Measurements from ENCODE around the gene PLK5.

Gene PLK5

GRCh38 chr19:1524972-1525325 is 1.1 kb downstream of the PLK5 start:
- no peak overlapping the region for H3K4me3 ChIP-seq (ENCODE audit: low read depth, low read length)
- TF ChIP-seq CTCF (IDR thresholded peaks at IDR 0.05; ENCODE audit: borderline replicate concordance, insufficient read depth, low read depth, low read length) = no peak

GRCh38 chr19:1525343-1525742 is 1.5 kb downstream of the PLK5 start:
- H3K4me3 ChIP-seq (ENCODE audit: low read depth, low read length) = no peak overlapping the region
- TF ChIP-seq CTCF (IDR thresholded peaks at IDR 0.05; ENCODE audit: borderline replicate concordance, insufficient read depth, low read depth, low read length) = no peak

DNA sequence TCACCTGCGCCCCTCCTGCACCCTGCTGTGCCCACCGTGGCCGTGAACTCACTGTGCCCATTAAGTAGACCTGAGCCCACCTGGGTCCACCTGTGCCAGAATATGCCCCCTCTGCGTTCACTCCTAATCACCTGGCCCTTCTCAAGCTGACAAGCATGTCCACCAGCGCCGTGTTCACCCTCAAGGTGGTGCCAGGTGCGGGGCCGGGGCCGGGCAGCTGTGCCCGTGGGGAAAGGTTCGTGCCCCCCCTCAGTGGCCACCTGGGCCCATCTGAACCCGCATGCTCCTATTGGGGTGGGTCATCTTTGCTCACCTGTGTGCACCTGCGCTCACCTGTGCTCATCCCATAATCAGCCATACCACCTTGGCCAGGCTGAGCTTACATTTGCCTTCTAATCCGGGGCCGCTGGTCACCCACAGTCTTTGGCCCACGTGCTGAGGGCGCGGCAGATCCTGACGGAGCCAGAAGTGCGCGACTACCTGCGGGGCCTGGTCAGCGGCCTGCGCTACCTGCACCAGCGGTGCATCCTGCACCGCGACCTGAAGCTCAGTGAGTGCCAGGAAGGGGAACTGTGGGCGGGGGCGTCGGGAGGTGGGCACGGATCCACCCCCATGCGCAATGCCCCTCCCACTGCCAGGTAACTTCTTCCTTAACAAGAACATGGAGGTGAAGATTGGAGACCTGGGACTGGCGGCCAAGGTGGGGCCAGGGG is 2.3 kb downstream of the PLK5 start:
- TF ChIP-seq CTCF (IDR thresholded peaks at IDR 0.05; ENCODE audit: borderline replicate concordance, insufficient read depth, low read depth, low read length) = no peak
- no peak overlapping the region for H3K4me3 ChIP-seq (ENCODE audit: low read depth, low read length)

DNA sequence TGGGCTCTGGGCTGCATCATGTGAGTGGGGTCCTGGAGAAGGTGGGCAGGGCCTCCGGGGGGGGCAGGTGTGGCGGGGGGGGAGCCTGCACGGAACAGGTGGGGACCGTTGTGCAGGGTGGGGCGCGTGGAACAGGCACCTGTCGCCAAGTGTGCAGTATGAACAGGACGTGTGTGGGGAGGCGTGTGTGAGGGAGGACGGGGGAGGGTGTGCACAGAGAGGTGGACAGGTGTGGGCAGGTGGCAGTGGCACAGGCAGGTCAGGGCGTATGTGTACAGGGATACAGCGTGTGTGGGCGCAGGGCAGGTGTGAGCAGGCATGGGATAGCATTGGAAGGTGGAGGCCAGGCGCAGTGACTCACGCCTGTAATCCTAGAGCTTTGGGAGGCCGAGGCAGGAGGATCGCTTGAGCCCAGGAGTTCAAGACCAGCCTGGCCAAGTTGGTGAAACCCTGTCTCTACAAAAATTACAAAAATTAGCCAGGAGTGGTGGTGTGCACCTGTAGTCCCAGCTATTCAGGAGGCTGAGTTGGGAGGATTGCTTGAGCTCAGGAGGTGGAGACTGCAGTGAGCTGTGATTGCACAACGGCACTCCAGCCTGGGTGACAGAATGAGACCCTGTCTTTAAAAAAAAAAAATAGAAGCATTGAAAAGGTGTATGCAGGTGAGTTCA is 3.2 kb downstream of the PLK5 start:
- no peak overlapping the region for H3K4me3 ChIP-seq (ENCODE audit: low read depth, low read length)
- TF ChIP-seq CTCF (IDR thresholded peaks at IDR 0.05; ENCODE audit: borderline replicate concordance, insufficient read depth, low read depth, low read length) = no peak

DNA sequence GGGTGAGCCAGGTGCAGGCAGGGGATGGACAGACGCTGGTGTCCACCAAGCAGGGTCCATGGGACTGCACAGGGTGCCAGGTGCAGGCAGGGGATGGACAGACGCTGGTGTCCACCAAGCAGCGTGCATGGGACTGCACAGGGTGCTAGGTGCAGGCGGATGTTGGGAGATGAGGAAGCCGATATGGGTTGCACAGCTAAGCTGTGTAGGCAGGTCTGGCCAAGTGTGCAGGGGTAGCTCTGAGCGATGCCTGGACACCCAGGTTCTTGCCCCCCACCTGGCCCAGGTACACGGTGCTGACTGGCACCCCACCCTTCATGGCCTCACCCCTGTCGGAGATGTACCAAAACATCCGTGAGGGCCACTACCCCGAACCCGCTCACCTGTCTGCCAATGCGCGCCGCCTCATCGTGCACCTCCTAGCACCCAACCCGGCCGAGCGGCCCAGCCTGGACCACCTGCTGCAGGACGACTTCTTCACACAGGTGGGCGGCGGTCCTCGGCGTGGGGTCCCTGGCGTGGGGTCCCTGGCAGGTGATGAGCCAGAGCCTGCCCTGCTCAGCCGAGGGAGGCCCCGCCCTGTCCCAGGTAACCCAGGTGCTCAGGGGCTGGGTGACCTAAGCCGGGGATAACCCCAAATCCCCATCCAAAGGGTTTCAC is 3.9 kb downstream of the PLK5 start:
- TF ChIP-seq CTCF (IDR thresholded peaks at IDR 0.05; ENCODE audit: borderline replicate concordance, insufficient read depth, low read depth, low read length) = no peak
- H3K4me3 ChIP-seq (ENCODE audit: low read depth, low read length) = no peak overlapping the region

GRCh38 chr19:1528596-1529429 is 4.9 kb downstream of the PLK5 start:
- no peak overlapping the region for H3K4me3 ChIP-seq (ENCODE audit: low read depth, low read length)
- TF ChIP-seq CTCF (IDR thresholded peaks at IDR 0.05; ENCODE audit: borderline replicate concordance, insufficient read depth, low read depth, low read length) = no peak

All from GM12875 (cell line).